H1 (cell line): ENCODE measurements around the gene VPS52. TPM values are rescaled to one million over a fixed set of nuclear protein-coding genes. Genes with fewer than 3 reads are reported as not detected.

ENCODE experiments used
- CTCF ChIA-PET: fragments of 300-600 bp; sonication (Branson Sonifier 250); formaldehyde crosslinking; loops from one replicate; lab custom pipeline; 2021; ENCODE audit not compliant: partially characterized antibody; lab: Charles Lee
- POLR2A ChIA-PET: fragments of 300-600 bp; sonication (Branson Sonifier 250); formaldehyde crosslinking; loops from one replicate; lab custom pipeline; 2021; ENCODE audit warnings: inconsistent platforms; ENCODE audit not compliant: partially characterized antibody; lab: Charles Lee
- DNase-seq, 2 experiments: peaks; one replicate each; pipeline versions ENCODE4 v3.0.0 to v3.0.0-alpha.2; 2010 to 2022; ENCODE audit warnings: low spot score in 2 of 2, low read depth in 1 of 2, mixed read lengths in 1 of 2
- FAIRE-seq: peaks from 2 replicates; lab custom pipeline; 2011; peaks lifted over from hg19 to GRCh38; lab: Jason Lieb, UNC
- H2AFZ ChIP-seq: 2 replicates; pipeline ENCODE4 v1.8.1; 2012; ENCODE audit warnings: low read length, inconsistent platforms
- H2AK5ac ChIP-seq: 2 replicates; pipeline ENCODE4 v1.6.1; 2013; ENCODE audit warnings: low read depth, low read length
- H2BK120ac ChIP-seq: replicated peaks from 2 replicates; pipeline ENCODE3; 2013; ENCODE audit warnings: low read depth, low read length, inconsistent platforms
- H2BK12ac ChIP-seq: 2 replicates; pipeline ENCODE4 v1.6.1; 2013; ENCODE audit warnings: low read depth, low read length
- H2BK15ac ChIP-seq: 2 replicates; pipeline ENCODE4 v1.6.1; 2013; ENCODE audit warnings: low read length
- H2BK20ac ChIP-seq: 2 replicates; pipeline ENCODE4 v1.6.1; 2013; ENCODE audit warnings: low read length
- H2BK5ac ChIP-seq: 2 replicates; pipeline ENCODE4 v1.6.1; 2013; ENCODE audit warnings: low read depth, low read length
- H3K14ac ChIP-seq: 2 replicates; pipeline ENCODE4 v1.6.1; 2013; ENCODE audit warnings: inconsistent platforms; ENCODE audit not compliant: insufficient read length
- H3K18ac ChIP-seq: 2 replicates; pipeline ENCODE4 v1.6.1; 2013; ENCODE audit warnings: low read length; ENCODE audit errors: extremely low read depth
- H3K23ac ChIP-seq: 2 replicates; pipeline ENCODE4 v1.6.1; 2013; ENCODE audit warnings: inconsistent platforms; ENCODE audit not compliant: insufficient read length
- H3K23me2 ChIP-seq: 2 replicates; pipeline ENCODE4 v1.6.1; 2013; ENCODE audit warnings: low read depth, low read length
- H3K27ac ChIP-seq: 2 replicates; pipeline ENCODE4 v1.6.1; 2011; ENCODE audit warnings: low read depth, low read length, inconsistent platforms
- H3K27me3 ChIP-seq, 4 experiments: replicated peaks in 1 of 4; 1 replicate in 1 of 4; 2 replicates in 3 of 4; pipeline versions ENCODE4 v1.6.1 to v1.8.1; 2011 to 2013; ENCODE audit warnings: low read length in 3 of 4, mild to moderate bottlenecking in 3 of 4, inconsistent platforms in 2 of 4, mixed read lengths in 2 of 4, moderate library complexity in 1 of 4; ENCODE audit not compliant: control insufficient read depth in 3 of 4, insufficient read depth in 3 of 4; ENCODE audit errors: extremely low read depth in 1 of 4
- H3K36me3 ChIP-seq, 4 experiments: 2 replicates each; pipeline versions ENCODE4 v1.6.1 to v1.8.1; 2011 to 2013; ENCODE audit warnings: mild to moderate bottlenecking in 4 of 4, low read length in 3 of 4, moderate library complexity in 2 of 4, control low read depth in 1 of 4, inconsistent platforms in 1 of 4; ENCODE audit not compliant: insufficient read depth in 4 of 4, control insufficient read depth in 2 of 4
- H3K4ac ChIP-seq: replicated peaks from 2 replicates; pipeline ENCODE3; 2013; ENCODE audit warnings: low read length, low read depth, mixed read lengths, inconsistent platforms; ENCODE audit not compliant: insufficient read length
- H3K4me1 ChIP-seq, 4 experiments: replicated peaks in 1 of 4; 1 replicate in 1 of 4; 2 replicates in 3 of 4; pipeline versions ENCODE4 v1.6.1 to v1.8.1; 2011 to 2013; ENCODE audit warnings: low read length in 3 of 4, inconsistent platforms in 2 of 4, mixed read lengths in 1 of 4; ENCODE audit not compliant: insufficient read depth in 4 of 4, control insufficient read depth in 3 of 4
- H3K4me2 ChIP-seq, 2 experiments: 2 replicates each; pipeline versions ENCODE4 v1.6.1 to v1.8.1; 2011 to 2013; ENCODE audit warnings: low read depth in 2 of 2, low read length in 2 of 2, control low read depth in 1 of 2, inconsistent platforms in 1 of 2, mild to moderate bottlenecking in 1 of 2; ENCODE audit not compliant: insufficient read depth in 1 of 2
- H3K4me3 ChIP-seq, 4 experiments: fragments of 200-600, 300-600 bp in 1 of 4; sonication (generic), shearing (Covaris generic), sonication (Bioruptor Twin) in 1 of 4; 2 replicates each; pipeline versions ENCODE4 v1.5.1 to v1.8.1; 2011 to 2016; ENCODE audit warnings: low read length in 4 of 4, low read depth in 3 of 4, control low read depth in 2 of 4, inconsistent platforms in 2 of 4, mild to moderate bottlenecking in 2 of 4, mixed read lengths in 1 of 4, moderate library complexity in 1 of 4; ENCODE audit not compliant: insufficient read depth in 2 of 4; ENCODE audit errors: extremely low read depth in 1 of 4
- H3K56ac ChIP-seq: replicated peaks from 2 replicates; pipeline ENCODE3; 2013; ENCODE audit warnings: low read depth, mild to moderate bottlenecking, mixed read lengths, low read length, inconsistent platforms; ENCODE audit not compliant: insufficient read length
- H3K79me1 ChIP-seq: 2 replicates; pipeline ENCODE4 v1.6.1; 2013; ENCODE audit warnings: low read depth, low read length, control low read depth
- H3K79me2 ChIP-seq, 2 experiments: 2 replicates each; pipeline versions ENCODE4 v1.6.1 to v1.8.1; 2012 to 2013; ENCODE audit warnings: low read length in 2 of 2, mild to moderate bottlenecking in 2 of 2, inconsistent platforms in 1 of 2; ENCODE audit not compliant: insufficient read depth in 2 of 2, control insufficient read depth in 1 of 2
- H3K9ac ChIP-seq, 4 experiments: replicated peaks in 1 of 4; 1 replicate in 1 of 4; 2 replicates in 3 of 4; pipeline versions ENCODE4 v1.6.1 to v1.8.1; 2011 to 2013; ENCODE audit warnings: low read depth in 3 of 4, low read length in 3 of 4, control low read depth in 2 of 4, mild to moderate bottlenecking in 2 of 4, moderate library complexity in 2 of 4, inconsistent platforms in 1 of 4; ENCODE audit errors: extremely low read depth in 1 of 4
- H3K9me3 ChIP-seq, 2 experiments: 2 replicates each; pipeline versions ENCODE4 v1.6.1 to v1.8.1; 2012 to 2013; ENCODE audit warnings: mild to moderate bottlenecking in 2 of 2, moderate library complexity in 2 of 2, control low read depth in 1 of 2, inconsistent platforms in 1 of 2, low read depth in 1 of 2, low read length in 1 of 2, mixed read lengths in 1 of 2; ENCODE audit not compliant: insufficient read depth in 2 of 2
- H4K20me1 ChIP-seq, 2 experiments: replicated peaks in 1 of 2; 2 replicates each; pipeline versions ENCODE3 to v1.8.1; 2011 to 2013; ENCODE audit warnings: inconsistent platforms in 2 of 2, low read length in 2 of 2, mild to moderate bottlenecking in 1 of 2; ENCODE audit not compliant: insufficient read depth in 2 of 2, control insufficient read depth in 1 of 2
- H4K5ac ChIP-seq: 2 replicates; pipeline ENCODE4 v1.6.1; 2013; ENCODE audit warnings: low read length, low read depth, mixed read lengths, inconsistent platforms; ENCODE audit not compliant: insufficient read length
- H4K8ac ChIP-seq: 2 replicates; pipeline ENCODE4 v1.8.0; 2013; ENCODE audit warnings: mild to moderate bottlenecking, moderate library complexity, low read length, inconsistent platforms; ENCODE audit not compliant: insufficient read depth; ENCODE audit errors: extremely low read depth
- H4K91ac ChIP-seq: replicated peaks from 2 replicates; pipeline ENCODE3; 2013; ENCODE audit warnings: low read length, mixed read lengths, inconsistent platforms; ENCODE audit not compliant: insufficient read length
- CTCF ChIP-seq, 3 experiments: IDR thresholded peaks; 1 replicate in 2 of 3; 2 replicates in 1 of 3; pipeline versions ENCODE4 v1.5.1 to v1.6.1; 2011; ENCODE audit warnings: low read length in 3 of 3, mild to moderate bottlenecking in 3 of 3, inconsistent platforms in 2 of 3, low read depth in 1 of 3, moderate library complexity in 1 of 3; ENCODE audit not compliant: insufficient read depth in 1 of 3; ENCODE audit errors: control extremely low read depth in 1 of 3
- EGR1 ChIP-seq: IDR thresholded peaks from 2 replicates; pipeline ENCODE4 v1.6.1; 2011; ENCODE audit warnings: low read depth, low read length, borderline replicate concordance
- JUN ChIP-seq: IDR thresholded peaks from 2 replicates; pipeline ENCODE4 v1.6.1; 2011; ENCODE audit warnings: low read depth, mild to moderate bottlenecking, improper control_type of control experiment, low read length
- KDM5A ChIP-seq: fragments of 200-600 bp; IDR thresholded peaks from 2 replicates; pipeline ENCODE4 v1.7.1; 2012; ENCODE audit warnings: mild to moderate bottlenecking, low read length, inconsistent platforms, mixed read lengths
- MAFK ChIP-seq: IDR thresholded peaks from 2 replicates; pipeline ENCODE4 v1.6.1; 2012; ENCODE audit warnings: low read depth, mild to moderate bottlenecking, improper control_type of control experiment, low read length
- NRF1 ChIP-seq: IDR thresholded peaks from 2 replicates; pipeline ENCODE4 v1.6.1; 2011; ENCODE audit warnings: mild to moderate bottlenecking, low read depth, low read length, improper control_type of control experiment
- POLR2A ChIP-seq, 2 experiments: IDR thresholded peaks; 1 replicate in 1 of 2; 2 replicates in 1 of 2; pipeline ENCODE4 v1.6.1; 2011; ENCODE audit warnings: low read depth in 2 of 2, low read length in 2 of 2, mild to moderate bottlenecking in 2 of 2; ENCODE audit errors: control extremely low read depth in 1 of 2
- SAP30 ChIP-seq: fragments of 300-600 bp; sonication (generic); IDR thresholded peaks from 2 replicates; pipeline ENCODE4 v1.7.1; 2012; ENCODE audit warnings: low read length, moderate library complexity, mild to moderate bottlenecking, inconsistent platforms; ENCODE audit not compliant: insufficient read depth, insufficient replicate concordance
- SIRT6 ChIP-seq: IDR thresholded peaks from one replicate; pipeline ENCODE4 v1.7.1; 2012; ENCODE audit warnings: low read length, inconsistent platforms
- SP1 ChIP-seq: IDR thresholded peaks from 2 replicates; pipeline ENCODE4 v1.6.1; 2011; ENCODE audit warnings: low read depth, low read length
- TCF12 ChIP-seq: IDR thresholded peaks from 2 replicates; pipeline ENCODE4 v1.6.1; 2011; ENCODE audit warnings: low read depth, mild to moderate bottlenecking, low read length
- USF2 ChIP-seq: IDR thresholded peaks from 2 replicates; pipeline ENCODE4 v1.6.1; 2011; ENCODE audit warnings: low read length, improper control_type of control experiment
- polyA plus RNA-seq, 7 experiments: library from polyadenylated mRNA; depleted of rRNA in 3 of 7; stranded (reverse) in 5 of 7; unstranded in 2 of 7; fragments of >200 nt in 5 of 7; fragments of 200-250 nt in 2 of 7; gene quantifications; 1 replicate in 5 of 7; 2 replicates in 1 of 7; 4 replicates in 1 of 7; pipeline versions ENCODE4 v1.2.1 to v1.2.3, GENCODE V29; 2011 to 2013; ENCODE audit warnings: missing spikeins in 2 of 7, mixed read lengths in 2 of 7
- total RNA-seq: library from RNA; stranded (reverse); fragmentation: NEBNext Ultra II Directional; extraction: Animal tissue kit (Norgen Biotek cat#: 25700); gene quantifications from 2 replicates; pipeline ENCODE4 v1.2.1, GENCODE V29; 2021

VPS52 gene
- total and polyA plus RNA-seq, 2 of the 8 experiments (the other 6 are each of a cell fraction or from before 2014, with no cell fraction given), result 36.5 to 86.3 TPM

GRCh38 chr6:33276581-33276863, 4.8 kb upstream of the VPS52 start:
- no peak overlapping the region for H2BK120ac ChIP-seq
- H3K14ac ChIP-seq, result no peak overlapping the region
- H3K4me1 ChIP-seq, result peaks cover 3 to 35% (median 12%) of the 10 kb centered on the region in 4 experiments
- no peak overlapping the region for H2BK12ac ChIP-seq
- H3K23me2 ChIP-seq, result peaks cover 22% of the 10 kb centered on the region
- ChIA-PET CTCF (interaction anchor here (0.6 to 8.0 kb wide), 6 partner anchors 14 to 340 kb away, joined by 3 to 81 read pairs (median 12); partner anchors contain the start of genes PFDN6, RGL2, TAPBP and WDR46), POLR2A (interaction anchor here (0.6 to 12.0 kb wide), 35 partner anchors 8 to 417 kb away, joined by 3 to 337 read pairs (median 5); partner anchors contain the start of genes CUTA, HSD17B8, PFDN6 and RGL2)
- H2BK20ac ChIP-seq, result no peak overlapping the region
- H3K4me2 ChIP-seq, result peak overlapping the region; percentile 86 to 96
- DNase-seq (no peak), FAIRE-seq (no peak)
- no peak overlapping the region for H2AK5ac ChIP-seq
- H3K4me3 ChIP-seq, result peak overlapping the region; percentile 52 to 81 (median 59)
- no peak overlapping the region for H4K91ac ChIP-seq
- peaks cover 26 to 35% of the 10 kb centered on the region in 2 experiments for H3K79me2 ChIP-seq
- peaks cover 16 to 48% (median 40%) of the 10 kb centered on the region in 4 experiments; a peak in 7 of 8 replicates for H3K36me3 ChIP-seq
- no peak overlapping the region for H4K5ac ChIP-seq
- H2BK5ac ChIP-seq, result 0 out of 2 replicates have a peak overlapping the region, but pooled peaks have one; percentile 79
- H4K8ac ChIP-seq, result no peak overlapping the region
- no peak overlapping the region for H3K23ac ChIP-seq
- H3K27ac ChIP-seq, result no peak overlapping the region; the same call in 1 of the 2 replicates
- no peak overlapping the region for H3K56ac ChIP-seq
- H3K79me1 ChIP-seq, result peaks cover 6% of the 10 kb centered on the region; the same call in 1 of the 2 replicates
- no peak overlapping the region for H2BK15ac ChIP-seq
- H3K9ac ChIP-seq, result peak overlapping the region in 3 of 4 experiments; percentile 41 to 59 (median 49); a peak in 5 of 7 replicates
- H3K27me3 ChIP-seq, result no peaks in the 10 kb centered on the region
- no peak overlapping the region for H2AFZ ChIP-seq
- H3K9me3 ChIP-seq, result no peaks in the 10 kb centered on the region
- no peak overlapping the region for H3K18ac ChIP-seq
- TF ChIP-seq NRF1 (no peak), SIRT6 (no peak), SP1 (no peak), JUN (no peak), KDM5A (no peak), USF2 (no peak), MAFK (no peak), EGR1 (no peak), CTCF (IDR thresholded peaks at IDR 0.05; ENCODE audit: control extremely low read depth in 1 of 3, insufficient read depth in 1 of 3, low read depth in 1 of 3, low read length in 3 of 3) (no peak), SAP30 (no peak), TCF12 (no peak), POLR2A (IDR thresholded peaks at IDR 0.05; ENCODE audit: control extremely low read depth in 1 of 2, low read depth in 2 of 2, low read length in 2 of 2) (no peak; a peak in 1 of 3 replicates)
- peaks cover 13 to 19% of the 10 kb centered on the region in 2 experiments for H4K20me1 ChIP-seq
- H3K4ac ChIP-seq, result no peak overlapping the region
